Limb (tissue), 2 donors: ENCODE data around the gene RAB33A.

Experiments
- DNase-seq, 2 donors: peaks; one replicate each; pipeline ENCODE4 v3.0.0-alpha.2; 2016; ENCODE audit errors: extremely low spot score in 2 of 2

The RAB33A gene

DNA sequence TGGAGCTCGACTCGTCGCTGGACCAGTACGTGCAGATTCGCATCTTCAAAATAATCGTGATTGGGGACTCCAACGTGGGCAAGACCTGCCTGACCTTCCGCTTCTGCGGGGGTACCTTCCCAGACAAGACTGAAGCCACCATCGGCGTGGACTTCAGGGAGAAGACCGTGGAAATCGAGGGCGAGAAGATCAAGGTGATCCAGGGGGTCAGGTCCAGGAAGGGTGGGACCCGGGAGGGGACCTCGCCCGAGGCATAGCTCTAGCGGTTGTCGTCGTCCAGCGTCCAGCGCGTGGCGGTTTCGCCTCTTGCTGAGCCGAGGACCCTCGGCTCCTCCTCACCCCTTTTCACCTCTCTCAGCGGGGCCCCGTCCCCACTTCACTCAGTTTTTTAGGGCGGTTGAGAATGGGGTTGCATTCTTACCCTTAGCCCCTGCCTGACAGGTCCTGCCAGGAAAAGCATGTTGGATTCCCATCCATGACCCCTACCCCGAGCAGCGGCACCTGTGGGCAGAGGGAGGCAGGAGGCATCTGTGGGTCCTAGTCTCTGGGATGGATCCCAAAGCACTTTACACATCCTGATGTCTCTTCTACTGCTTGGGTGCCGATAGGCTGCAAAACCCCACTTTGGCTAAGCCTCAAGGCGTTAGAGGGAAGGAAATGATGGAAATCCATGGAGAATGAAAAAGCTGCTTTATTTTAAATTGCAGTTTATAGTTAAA is 524 bp downstream of the RAB33A start:
- no peak for DNase-seq

- DNase-seq, result no peak
Measured at GRCh38 chrX:130173190-130173895, 1.6 kb downstream of the RAB33A start.

DNA sequence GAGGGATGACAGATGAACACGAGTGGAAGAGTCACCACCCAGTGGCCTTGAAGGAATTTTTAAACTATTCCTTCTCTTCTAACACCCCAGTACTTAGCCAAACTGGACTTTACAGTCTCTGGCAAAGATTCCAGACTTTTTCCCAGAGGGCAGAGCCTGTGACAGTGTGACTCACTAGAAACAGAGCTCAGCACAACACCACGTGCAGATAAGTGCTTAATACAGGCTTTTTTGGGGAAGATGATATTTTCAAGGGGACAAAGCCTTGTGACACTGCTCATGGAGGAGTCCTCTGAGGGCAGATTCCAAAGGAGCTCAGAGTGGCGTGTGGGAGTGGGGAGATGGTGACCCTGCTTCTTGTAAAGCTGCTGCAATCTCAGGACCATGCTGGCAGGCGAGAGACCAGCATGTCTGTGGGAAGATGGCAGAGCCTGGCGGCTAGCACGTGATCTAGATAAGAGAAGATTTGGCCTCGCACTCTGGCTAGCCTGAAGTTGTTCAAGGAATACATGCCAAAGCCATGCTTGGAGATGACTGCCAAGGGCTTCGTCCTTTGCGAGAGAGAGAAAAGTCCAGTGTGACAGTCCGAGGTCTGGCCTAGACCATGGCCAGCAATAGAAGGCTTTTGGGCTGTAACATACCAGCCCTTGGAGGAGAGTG is 2.4 kb downstream of the RAB33A start:
- DNase-seq, result no peak

DNA sequence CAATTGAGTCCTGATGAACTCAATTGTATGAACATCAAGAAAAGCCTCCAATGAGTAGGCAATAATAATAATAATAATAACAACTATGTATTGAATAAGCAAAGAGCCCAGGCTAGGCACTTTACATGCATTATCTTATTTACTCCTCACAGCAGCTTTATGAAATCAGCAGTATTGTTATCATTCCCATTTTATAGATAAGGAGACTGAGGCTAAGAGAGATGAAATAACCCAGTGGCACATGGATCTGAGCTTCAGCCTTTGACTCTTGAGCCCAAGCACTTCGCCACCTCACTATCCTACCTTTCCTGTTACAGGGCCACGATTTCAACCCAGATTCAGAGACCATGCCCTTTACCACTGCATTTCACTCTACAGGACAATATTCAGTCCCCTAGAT is 3.2 kb downstream of the RAB33A start:
- DNase-seq, result no peak

GRCh38 chrX:130176354-130176776 is 4.6 kb downstream of the RAB33A start:
- no peak for DNase-seq

GRCh38 chrX:130176942-130177341 is 5.2 kb downstream of the RAB33A start:
- DNase-seq, result no peak

- DNase-seq, result no peak
Measured at GRCh38 chrX:130179170-130179569, 7.4 kb downstream of the RAB33A start.

- DNase-seq, result no peak
Measured at GRCh38 chrX:130179579-130180215, 7.9 kb downstream of the RAB33A start.

DNA sequence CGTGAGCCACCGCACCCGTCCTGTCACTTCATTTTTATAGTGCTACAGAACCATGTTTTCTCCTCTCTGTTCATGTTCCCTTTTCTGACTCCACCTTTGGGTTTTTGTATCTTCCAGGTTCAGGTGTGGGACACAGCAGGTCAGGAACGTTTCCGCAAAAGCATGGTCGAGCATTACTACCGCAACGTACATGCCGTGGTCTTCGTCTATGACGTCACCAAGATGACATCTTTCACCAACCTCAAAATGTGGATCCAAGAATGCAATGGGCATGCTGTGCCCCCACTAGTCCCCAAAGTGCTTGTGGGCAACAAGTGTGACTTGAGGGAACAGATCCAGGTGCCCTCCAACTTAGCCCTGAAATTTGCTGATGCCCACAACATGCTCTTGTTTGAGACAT is 12.4 kb downstream of the RAB33A start:
- DNase-seq, result no peak

DNA sequence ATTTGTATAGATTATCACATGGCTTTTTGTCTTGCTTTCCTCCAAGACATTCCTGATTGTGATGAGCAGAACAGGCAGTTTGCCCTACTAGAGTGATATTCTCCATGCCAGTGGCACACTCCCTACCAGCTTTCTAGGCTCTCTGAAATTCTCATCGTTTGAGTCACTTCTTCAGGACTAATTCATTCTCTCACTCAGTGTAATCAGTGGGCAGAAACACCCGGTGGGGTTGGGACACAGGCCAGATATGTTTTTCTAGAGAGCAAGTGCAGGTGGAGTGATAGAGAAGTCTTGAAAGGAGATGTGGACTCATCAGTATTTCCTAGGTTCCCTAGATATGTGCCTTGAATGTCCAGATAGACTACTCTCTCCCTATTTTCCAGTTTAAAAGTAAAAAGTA is 13.1 kb downstream of the RAB33A start:
- no peak for DNase-seq

DNA sequence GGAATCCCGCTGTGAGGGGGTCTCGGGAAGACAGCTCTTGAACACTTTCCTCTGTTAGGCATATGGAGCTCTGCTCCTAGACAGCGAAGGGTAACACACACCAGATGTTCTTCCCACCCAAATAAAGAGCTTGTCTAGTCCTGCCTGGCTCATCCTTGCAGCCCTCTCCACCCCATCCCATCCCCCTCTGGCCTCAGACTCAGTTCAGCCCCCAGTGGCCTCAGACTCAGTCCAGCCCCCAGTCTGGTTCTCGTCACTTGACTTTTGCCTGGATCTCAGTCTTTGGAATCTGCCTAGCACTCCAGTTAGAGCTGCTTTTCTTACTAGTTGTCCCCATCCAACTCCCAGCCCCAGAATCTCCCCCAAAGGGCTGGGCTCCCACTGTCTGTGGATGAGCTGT is 14.9 kb downstream of the RAB33A start:
- no peak for DNase-seq

DNA sequence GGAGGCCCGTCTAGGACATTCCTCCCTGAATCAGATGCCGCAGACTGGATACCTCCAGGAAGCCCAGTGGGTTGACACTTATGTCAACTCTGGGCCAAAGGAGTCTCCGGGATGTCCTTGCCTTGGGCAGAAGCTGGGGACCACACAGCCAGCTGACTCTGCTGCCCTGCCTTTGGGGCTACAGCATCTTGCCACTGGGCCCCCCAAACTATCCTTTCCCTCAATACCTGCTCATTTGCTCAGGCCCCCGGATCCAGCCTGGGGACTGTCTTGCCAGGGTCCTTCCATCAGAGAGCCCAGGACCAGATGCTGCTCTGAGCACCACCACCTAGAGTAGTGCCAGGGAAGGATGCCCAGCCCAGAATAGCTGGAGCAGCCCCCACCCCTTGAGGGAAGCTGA is 19.0 kb downstream of the RAB33A start:
- no peak for DNase-seq

GRCh38 chrX:130196466-130196865 is 24.7 kb downstream of the RAB33A start:
- no peak for DNase-seq

DNA sequence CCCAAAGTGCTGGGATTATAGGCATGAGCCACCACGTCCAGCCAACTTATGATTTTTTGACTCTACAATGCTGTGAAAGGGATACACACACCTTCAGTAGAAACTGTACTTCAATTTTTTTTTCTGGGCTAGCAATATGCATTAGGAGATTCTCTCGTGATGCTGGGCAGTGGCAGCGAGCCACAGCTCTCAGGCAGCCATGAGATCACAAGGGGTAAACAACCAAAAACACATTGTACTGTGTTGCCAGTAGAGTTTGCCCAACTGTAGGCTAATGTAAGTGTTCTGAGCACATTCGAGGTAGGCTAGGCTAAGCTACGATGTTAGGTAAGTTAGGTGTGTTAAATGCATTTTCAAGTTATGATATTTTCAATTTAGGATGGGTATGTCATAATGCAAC is 25.7 kb downstream of the RAB33A start:
- no peak for DNase-seq

- no peak for DNase-seq
Measured at GRCh38 chrX:130204647-130205046, 32.9 kb downstream of the RAB33A start.

DNA sequence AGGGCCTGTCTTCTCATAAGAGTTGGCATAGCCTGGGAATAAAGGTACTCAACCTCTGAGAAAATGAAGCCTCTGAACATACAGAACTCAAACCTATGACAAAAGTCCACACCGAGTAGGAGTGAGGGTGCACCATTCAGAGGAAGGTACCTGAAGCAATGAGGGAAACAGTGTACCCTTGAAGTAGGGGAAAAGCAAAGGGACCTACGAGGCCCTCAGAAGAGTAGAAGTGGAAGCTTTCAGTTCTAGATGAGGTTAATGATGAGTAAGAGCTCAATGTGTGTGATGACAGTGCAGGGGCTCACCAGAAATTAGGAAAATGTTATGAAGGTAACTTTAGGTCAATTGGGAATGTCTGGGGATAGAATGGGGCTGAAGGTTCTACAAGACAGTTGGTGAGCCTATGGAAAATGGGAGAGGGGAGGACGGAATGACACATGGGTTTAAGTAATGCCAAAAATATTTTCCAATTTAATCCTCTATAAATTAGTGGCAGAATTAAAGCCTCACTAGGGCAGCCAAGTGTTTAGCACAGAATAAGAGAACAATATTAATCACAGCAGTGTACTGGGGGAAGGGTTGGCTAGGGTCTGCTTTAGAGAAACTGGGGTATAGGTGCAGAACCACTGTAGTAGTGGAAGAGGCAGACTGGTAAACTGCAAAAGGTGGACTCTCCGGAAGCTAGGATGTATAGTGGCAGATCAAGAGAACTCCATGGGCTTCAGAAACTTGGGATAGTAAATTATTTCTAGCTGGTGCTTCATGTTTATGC is 39.8 kb downstream of the RAB33A start:
- DNase-seq, result no peak

GRCh38 chrX:130212371-130212770 is 40.6 kb downstream of the RAB33A start:
- DNase-seq, result no peak

GRCh38 chrX:130213376-130213775 is 41.6 kb downstream of the RAB33A start:
- DNase-seq, result no peak

GRCh38 chrX:130216320-130216719 is 44.6 kb downstream of the RAB33A start:
- DNase-seq, result no peak

DNA sequence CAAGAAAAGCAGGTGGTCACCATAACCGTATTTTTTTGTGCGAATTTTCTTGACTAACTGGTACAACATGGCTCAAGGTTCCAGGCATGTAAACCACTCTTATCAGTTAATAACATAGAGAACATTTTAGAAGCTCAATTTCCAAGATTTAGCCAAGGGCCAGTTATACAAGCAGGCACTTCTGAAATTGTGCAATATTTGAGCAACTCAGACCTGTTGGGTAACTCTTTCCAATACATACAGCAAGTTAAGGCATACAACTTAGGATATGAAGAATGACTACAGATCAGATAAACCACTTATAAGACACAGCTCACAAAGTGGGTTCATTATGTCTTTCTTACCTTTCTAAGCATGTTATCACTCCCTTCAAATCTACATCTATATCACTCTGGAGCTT is 53.0 kb downstream of the RAB33A start:
- DNase-seq, result no peak

DNA sequence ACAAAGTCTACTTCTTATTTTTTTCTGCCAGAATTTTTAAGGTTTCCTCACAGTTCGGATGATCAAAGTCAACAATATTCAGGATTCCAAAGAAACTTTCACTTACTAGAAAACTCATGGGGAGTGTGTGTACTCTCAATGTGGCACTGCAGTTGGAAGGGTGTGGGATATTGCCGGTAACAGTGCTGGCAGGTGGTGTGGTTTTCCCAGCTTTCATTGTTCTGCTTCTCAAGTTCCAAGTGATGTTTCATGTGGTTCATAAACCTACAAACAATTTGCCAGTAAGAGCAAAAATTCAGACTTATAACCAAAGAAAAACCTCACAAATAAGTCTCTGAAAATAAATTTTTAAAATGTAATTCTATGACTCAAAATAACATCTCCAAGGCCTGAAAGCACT is 57.1 kb downstream of the RAB33A start:
- no peak for DNase-seq
